Prostate gland (tissue), 2 donors: ENCODE results near the gene EED.

ENCODE experiments used
- POLR2A ChIP-seq: fragments of 450-650 bp; IDR thresholded peaks from one replicate; pipeline ENCODE4 v1.6.1; 2016; ENCODE audit warnings: antibody characterized with exemption, mild to moderate bottlenecking
- TF ChIP-seq, protein P1 (sequence below), 4 experiments: fragments of 200-600 bp in 2 of 4; fragments of 450-650 bp in 2 of 4; sonication (generic) in 2 of 4; IDR thresholded peaks; 1 replicate in 3 of 4; 2 replicates in 1 of 4; pipeline ENCODE4 v1.5.1; 2016 to 2019; ENCODE audit warnings: antibody characterized with exemption in 4 of 4, mild to moderate bottlenecking in 2 of 4, moderate library complexity in 2 of 4

DNA sequence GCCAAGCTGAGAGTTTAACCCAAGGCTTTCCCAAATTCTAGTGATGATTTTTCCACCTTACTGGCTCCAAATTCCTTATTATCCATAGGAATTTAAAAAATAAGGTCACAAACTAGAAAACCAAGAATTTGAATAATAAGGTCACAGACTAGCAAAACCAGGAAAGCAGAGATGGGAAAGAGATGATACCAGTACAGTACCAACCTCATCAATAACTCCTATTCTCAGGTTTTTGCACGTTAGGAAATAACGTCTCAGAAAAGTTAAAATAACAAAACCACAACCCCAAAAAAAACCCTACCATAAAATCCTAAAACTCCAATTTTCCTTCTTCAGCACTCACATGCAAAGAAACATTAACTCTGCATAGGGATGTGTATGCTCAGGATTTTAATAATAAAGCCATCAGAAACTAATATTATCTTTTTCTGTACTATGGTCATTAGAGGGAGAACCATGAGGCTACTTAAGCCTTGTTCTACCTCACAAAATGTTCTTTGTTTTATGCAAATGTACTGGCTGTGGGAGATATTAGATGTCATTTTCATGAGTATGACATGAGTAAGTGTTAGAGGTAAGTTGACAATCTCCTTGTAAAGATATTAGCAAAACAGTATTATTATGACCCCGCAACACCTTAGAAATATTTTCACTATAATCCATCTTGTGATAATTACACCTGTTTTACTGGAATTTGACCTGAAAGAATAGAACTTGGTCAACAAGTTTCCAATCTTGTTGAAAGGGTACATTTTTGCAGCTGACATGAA, 16.1 kb upstream of the EED start:
- TF ChIP-seq, protein P1, sequence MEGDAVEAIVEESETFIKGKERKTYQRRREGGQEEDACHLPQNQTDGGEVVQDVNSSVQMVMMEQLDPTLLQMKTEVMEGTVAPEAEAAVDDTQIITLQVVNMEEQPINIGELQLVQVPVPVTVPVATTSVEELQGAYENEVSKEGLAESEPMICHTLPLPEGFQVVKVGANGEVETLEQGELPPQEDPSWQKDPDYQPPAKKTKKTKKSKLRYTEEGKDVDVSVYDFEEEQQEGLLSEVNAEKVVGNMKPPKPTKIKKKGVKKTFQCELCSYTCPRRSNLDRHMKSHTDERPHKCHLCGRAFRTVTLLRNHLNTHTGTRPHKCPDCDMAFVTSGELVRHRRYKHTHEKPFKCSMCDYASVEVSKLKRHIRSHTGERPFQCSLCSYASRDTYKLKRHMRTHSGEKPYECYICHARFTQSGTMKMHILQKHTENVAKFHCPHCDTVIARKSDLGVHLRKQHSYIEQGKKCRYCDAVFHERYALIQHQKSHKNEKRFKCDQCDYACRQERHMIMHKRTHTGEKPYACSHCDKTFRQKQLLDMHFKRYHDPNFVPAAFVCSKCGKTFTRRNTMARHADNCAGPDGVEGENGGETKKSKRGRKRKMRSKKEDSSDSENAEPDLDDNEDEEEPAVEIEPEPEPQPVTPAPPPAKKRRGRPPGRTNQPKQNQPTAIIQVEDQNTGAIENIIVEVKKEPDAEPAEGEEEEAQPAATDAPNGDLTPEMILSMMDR (IDR thresholded peaks at IDR 0.05), result no peak
- no peak for TF ChIP-seq POLR2A
